NCI-H2107 (cell line): ENCODE data around the gene DEPDC1B.
"Not testable (repeated sequence)": the region's sequence is repeated elsewhere in the genome, so short reads cannot be mapped to it uniquely, and the experiment has no call there.

Experiments used
- DNase-seq: peaks from one replicate; lab custom pipeline; 2025; lab: John Stamatoyannopoulos, UW

The DEPDC1B gene

GRCh38 chr5:60583616-60584015 lies 116.3 kb downstream of the DEPDC1B start:
- no peak for DNase-seq

GRCh38 chr5:60578315-60578714 lies 121.7 kb downstream of the DEPDC1B start:
- DNase-seq, result no peak

GRCh38 chr5:60577116-60577515 lies 122.8 kb downstream of the DEPDC1B start:
- no peak for DNase-seq

GRCh38 chr5:60576425-60576824 lies 123.5 kb downstream of the DEPDC1B start:
- no peak for DNase-seq

GRCh38 chr5:60568646-60569045 lies 131.3 kb downstream of the DEPDC1B start:
- DNase-seq, result no peak

GRCh38 chr5:60563696-60564324 lies 136.2 kb downstream of the DEPDC1B start:
- no peak for DNase-seq

- DNase-seq, result not testable (repeated sequence)
These were observed 146.7 kb downstream of the DEPDC1B start for GRCh38 chr5:60553291-60553690.

- no peak for DNase-seq
These were observed 148.1 kb downstream of the DEPDC1B start for GRCh38 chr5:60551829-60552228.

- no peak for DNase-seq
These were observed 148.7 kb downstream of the DEPDC1B start for GRCh38 chr5:60551250-60551649.

GRCh38 chr5:60550311-60550710 lies 149.7 kb downstream of the DEPDC1B start:
- no peak for DNase-seq

GRCh38 chr5:60549841-60550240 lies 150.1 kb downstream of the DEPDC1B start:
- DNase-seq, result no peak
